SK-N-SH (cell line): ENCODE results near the gene NXNL2. TPM values are rescaled to one million over a fixed set of nuclear protein-coding genes. Genes with fewer than 3 reads are reported as not detected.

Experiments
- CTCF ChIA-PET: fragments of 300-600, 350-600 bp; formaldehyde crosslinking; extraction: SDS; loops from one replicate; lab custom pipeline; 2021; lab: Yijun Ruan, JAX
- POLR2A ChIA-PET: fragments of 350-600 bp; sonication (Branson Sonifier 250); formaldehyde crosslinking; extraction: SDS; loops from one replicate; lab custom pipeline; 2020; ENCODE audit warnings: antibody characterized with exemption, inconsistent platforms; lab: Yijun Ruan, JAX
- DNase-seq: peaks from one replicate; pipeline ENCODE4 v3.0.0; 2012
- H2AFZ ChIP-seq: fragments of 200-600 bp; sonication (generic); 2 replicates; pipeline ENCODE4 v1.8.1; 2016; ENCODE audit warnings: antibody characterized with exemption, mild to moderate bottlenecking, low read depth
- H3F3A ChIP-seq: fragments of 200-600 bp; sonication (generic); replicated peaks from 2 replicates; pipeline ENCODE3; 2016; ENCODE audit warnings: antibody characterized with exemption, mild to moderate bottlenecking; ENCODE audit not compliant: insufficient read depth
- H3K27ac ChIP-seq, 2 experiments: fragments of 200-500 bp in 1 of 2; fragments of 200-600 bp in 1 of 2; sonication (Bioruptor generic) in 1 of 2; sonication (generic), shearing (Covaris generic) in 1 of 2; 2 replicates each; pipeline versions ENCODE4 v1.5.1 to v1.6.1; 2014 to 2016; ENCODE audit warnings: low read depth in 2 of 2, inconsistent platforms in 1 of 2, low read length in 1 of 2, mild to moderate bottlenecking in 1 of 2, mixed read lengths in 1 of 2
- H3K27me3 ChIP-seq: fragments of 200-600 bp; sonication (generic), shearing (Covaris generic); 2 replicates; pipeline ENCODE4 v1.6.1; 2016; ENCODE audit warnings: mixed run types; ENCODE audit not compliant: insufficient read depth
- H3K36me3 ChIP-seq, 2 experiments: fragments of 200-500 bp in 1 of 2; fragments of 200-600 bp in 1 of 2; sonication (Bioruptor generic) in 1 of 2; sonication (generic) in 1 of 2; replicated peaks in 1 of 2; 2 replicates each; pipeline versions ENCODE3 to v1.5.1; 2014 to 2016; ENCODE audit warnings: low read length in 1 of 2, mild to moderate bottlenecking in 1 of 2; ENCODE audit not compliant: insufficient read depth in 2 of 2, control insufficient read depth in 1 of 2
- H3K4me1 ChIP-seq, 2 experiments: fragments of 200-500 bp in 1 of 2; fragments of 200-600 bp in 1 of 2; sonication (Bioruptor generic) in 1 of 2; sonication (generic), shearing (Covaris generic) in 1 of 2; 2 replicates each; pipeline versions ENCODE4 v1.5.1 to v1.6.1; 2014 to 2016; ENCODE audit warnings: low read depth in 1 of 2, low read length in 1 of 2, mixed run types in 1 of 2; ENCODE audit not compliant: insufficient read depth in 2 of 2, control insufficient read depth in 1 of 2
- H3K4me2 ChIP-seq: fragments of 200-600 bp; sonication (generic), shearing (Covaris generic); 2 replicates; pipeline ENCODE4 v1.6.1; 2017; ENCODE audit warnings: mixed run types
- H3K4me3 ChIP-seq, 2 experiments: fragments of 200-500 bp in 1 of 2; fragments of 200-600 bp in 1 of 2; sonication (Bioruptor generic) in 1 of 2; sonication (generic), shearing (Covaris generic) in 1 of 2; 2 replicates each; pipeline versions ENCODE4 v1.5.1 to v1.8.1; 2014 to 2016; ENCODE audit warnings: low read depth in 2 of 2, inconsistent platforms in 1 of 2, low read length in 1 of 2, mild to moderate bottlenecking in 1 of 2, mixed read lengths in 1 of 2, moderate library complexity in 1 of 2
- H3K79me2 ChIP-seq: fragments of 200-600 bp; sonication (generic); 2 replicates; pipeline ENCODE4 v1.8.1; 2017; ENCODE audit warnings: mild to moderate bottlenecking; ENCODE audit not compliant: insufficient read depth
- H3K9ac ChIP-seq: fragments of 200-600 bp; sonication (generic); 2 replicates; pipeline ENCODE4 v1.6.1; 2017; ENCODE audit warnings: mixed run types
- H3K9me2 ChIP-seq: fragments of 200-600 bp; sonication (generic); 2 replicates; pipeline ENCODE4 v1.6.1; 2017; ENCODE audit warnings: mixed run types
- H3K9me3 ChIP-seq: fragments of 200-600 bp; sonication (generic); 2 replicates; pipeline ENCODE4 v1.6.1; 2017; ENCODE audit warnings: mixed run types, mild to moderate bottlenecking, moderate library complexity
- H4K20me1 ChIP-seq: fragments of 200-600 bp; sonication (generic); 2 replicates; pipeline ENCODE4 v1.6.1; 2017; ENCODE audit warnings: mild to moderate bottlenecking, mixed run types; ENCODE audit not compliant: insufficient read depth
- CHD2 ChIP-seq: fragments of 150-350 bp; IDR thresholded peaks from 2 replicates; pipeline ENCODE4 v1.6.1; 2018; ENCODE audit warnings: low read length; ENCODE audit not compliant: partially characterized antibody
- FOSL2 ChIP-seq: IDR thresholded peaks from 2 replicates; pipeline ENCODE4 v1.4.0; 2012; ENCODE audit warnings: low read depth, mild to moderate bottlenecking, moderate library complexity, borderline replicate concordance
- FOXM1 ChIP-seq: IDR thresholded peaks from 2 replicates; pipeline ENCODE4 v1.4.0; 2012; ENCODE audit warnings: low read depth, mild to moderate bottlenecking
- MEF2A ChIP-seq: IDR thresholded peaks from 2 replicates; pipeline ENCODE4 v1.4.0; 2012; ENCODE audit warnings: low read depth, borderline replicate concordance
- NFIC ChIP-seq: IDR thresholded peaks from 2 replicates; pipeline ENCODE4 v1.4.0; 2012; ENCODE audit warnings: borderline replicate concordance
- RAD21 ChIP-seq: IDR thresholded peaks from 2 replicates; pipeline ENCODE4 v1.6.1; 2012; ENCODE audit warnings: mild to moderate bottlenecking, low read length
- WGBS: methylation state at CpG from one replicate; pipeline ENCODE4 v1.1.6; 2017; ENCODE audit warnings: low lambda C conversion rate; 5-methylcytosine and 5-hydroxymethylcytosine counted together
- polyA plus RNA-seq, 3 experiments: library from polyadenylated mRNA; depleted of rRNA; stranded (reverse); fragments of >200 nt; gene quantifications; 2 replicates each; pipeline ENCODE4 v1.2.3, GENCODE V29; 2012
- TF ChIP-seq, protein P1 (sequence below): IDR thresholded peaks from 2 replicates; pipeline ENCODE4 v1.6.1; 2012; ENCODE audit warnings: mild to moderate bottlenecking, low read depth, low read length, moderate library complexity
- TF ChIP-seq, protein P2 (sequence below): fragments of 150-350 bp; IDR thresholded peaks from 2 replicates; pipeline ENCODE4 v1.6.1; 2017; ENCODE audit warnings: antibody characterized with exemption, low read length, low read depth, borderline replicate concordance

NXNL2 gene
- polyA plus RNA-seq, 1 of the 3 experiments (the other 2 are of a cell fraction), result 3.1 TPM

DNA sequence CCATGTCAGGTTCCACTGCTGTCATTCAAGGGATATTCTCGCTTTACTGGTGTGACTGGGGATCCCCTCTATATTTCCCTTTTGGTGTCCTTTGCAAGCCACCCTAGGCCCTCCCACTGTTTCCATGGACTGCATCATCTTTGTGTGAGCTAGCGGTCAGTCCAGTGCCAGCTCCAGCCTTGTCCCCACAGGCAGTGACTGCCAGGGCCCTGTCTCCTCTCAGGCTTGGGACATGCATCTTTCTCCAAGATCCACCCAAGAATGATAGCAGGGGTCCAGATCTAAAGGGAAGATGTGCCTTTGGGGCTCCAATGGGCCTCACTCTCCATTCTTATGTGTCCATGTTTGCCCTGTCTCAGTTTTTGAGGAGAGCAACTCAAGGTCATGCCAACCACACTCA is 37.8 kb upstream of the NXNL2 start:
- Histone ChIP-seq H3K9me3 (no peaks in the 10 kb centered on the region), H3K4me3 (no peak overlapping the region), H3K79me2 (no peaks in the 10 kb centered on the region), H2AFZ (no peak overlapping the region), H3K4me2 (no peak overlapping the region), H3K27ac (no peak overlapping the region), H3K36me3 (no peaks in the 10 kb centered on the region), H3F3A (peaks cover 3% of the 10 kb centered on the region), H3K9me2 (no peaks in the 10 kb centered on the region), H3K9ac (no peak overlapping the region), H3K27me3 (no peaks in the 10 kb centered on the region), H4K20me1 (no peaks in the 10 kb centered on the region), H3K4me1 (no peaks in the 10 kb centered on the region; a peak in 1 of 4 replicates)
- DNase-seq, result no peak
- WGBS, result 89% methylated on average over 2 of the region's 2 CpGs
- CTCF ChIA-PET, result no interaction called here
- POLR2A ChIA-PET, result no interaction called here
- TF ChIP-seq, protein P1, sequence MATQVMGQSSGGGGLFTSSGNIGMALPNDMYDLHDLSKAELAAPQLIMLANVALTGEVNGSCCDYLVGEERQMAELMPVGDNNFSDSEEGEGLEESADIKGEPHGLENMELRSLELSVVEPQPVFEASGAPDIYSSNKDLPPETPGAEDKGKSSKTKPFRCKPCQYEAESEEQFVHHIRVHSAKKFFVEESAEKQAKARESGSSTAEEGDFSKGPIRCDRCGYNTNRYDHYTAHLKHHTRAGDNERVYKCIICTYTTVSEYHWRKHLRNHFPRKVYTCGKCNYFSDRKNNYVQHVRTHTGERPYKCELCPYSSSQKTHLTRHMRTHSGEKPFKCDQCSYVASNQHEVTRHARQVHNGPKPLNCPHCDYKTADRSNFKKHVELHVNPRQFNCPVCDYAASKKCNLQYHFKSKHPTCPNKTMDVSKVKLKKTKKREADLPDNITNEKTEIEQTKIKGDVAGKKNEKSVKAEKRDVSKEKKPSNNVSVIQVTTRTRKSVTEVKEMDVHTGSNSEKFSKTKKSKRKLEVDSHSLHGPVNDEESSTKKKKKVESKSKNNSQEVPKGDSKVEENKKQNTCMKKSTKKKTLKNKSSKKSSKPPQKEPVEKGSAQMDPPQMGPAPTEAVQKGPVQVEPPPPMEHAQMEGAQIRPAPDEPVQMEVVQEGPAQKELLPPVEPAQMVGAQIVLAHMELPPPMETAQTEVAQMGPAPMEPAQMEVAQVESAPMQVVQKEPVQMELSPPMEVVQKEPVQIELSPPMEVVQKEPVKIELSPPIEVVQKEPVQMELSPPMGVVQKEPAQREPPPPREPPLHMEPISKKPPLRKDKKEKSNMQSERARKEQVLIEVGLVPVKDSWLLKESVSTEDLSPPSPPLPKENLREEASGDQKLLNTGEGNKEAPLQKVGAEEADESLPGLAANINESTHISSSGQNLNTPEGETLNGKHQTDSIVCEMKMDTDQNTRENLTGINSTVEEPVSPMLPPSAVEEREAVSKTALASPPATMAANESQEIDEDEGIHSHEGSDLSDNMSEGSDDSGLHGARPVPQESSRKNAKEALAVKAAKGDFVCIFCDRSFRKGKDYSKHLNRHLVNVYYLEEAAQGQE, result no peak

DNA sequence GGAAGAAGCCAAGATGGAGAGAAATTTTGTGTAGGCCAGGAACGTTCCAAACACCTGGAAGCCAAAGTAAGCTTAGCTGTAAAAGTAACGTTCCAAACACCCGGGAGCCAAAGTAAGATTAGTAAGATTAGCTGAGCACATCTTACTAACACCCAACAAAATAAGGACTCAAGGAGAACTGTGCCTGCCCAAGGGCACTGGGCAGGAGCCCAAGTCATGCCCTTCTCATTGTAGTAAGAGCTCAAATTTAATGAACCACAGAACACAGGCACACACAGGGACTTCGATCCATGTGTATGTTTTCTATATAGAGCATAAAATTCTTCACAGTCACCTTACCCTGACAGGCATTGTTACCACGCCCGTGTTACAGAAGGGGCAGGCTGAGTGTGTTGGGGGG is 36.1 kb upstream of the NXNL2 start:
- H3K4me3 ChIP-seq, result no peak overlapping the region
- no peak overlapping the region for H3K27ac ChIP-seq
- WGBS, result 81% methylated on average over 6 of the region's 6 CpGs
- H2AFZ ChIP-seq, result no peak overlapping the region
- TF ChIP-seq RAD21 (no peak), MEF2A (no peak), CHD2 (no peak), NFIC (no peak), FOXM1 (no peak), FOSL2 (no peak)
- TF ChIP-seq, protein P2, sequence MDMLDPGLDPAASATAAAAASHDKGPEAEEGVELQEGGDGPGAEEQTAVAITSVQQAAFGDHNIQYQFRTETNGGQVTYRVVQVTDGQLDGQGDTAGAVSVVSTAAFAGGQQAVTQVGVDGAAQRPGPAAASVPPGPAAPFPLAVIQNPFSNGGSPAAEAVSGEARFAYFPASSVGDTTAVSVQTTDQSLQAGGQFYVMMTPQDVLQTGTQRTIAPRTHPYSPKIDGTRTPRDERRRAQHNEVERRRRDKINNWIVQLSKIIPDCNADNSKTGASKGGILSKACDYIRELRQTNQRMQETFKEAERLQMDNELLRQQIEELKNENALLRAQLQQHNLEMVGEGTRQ, result no peak
- H4K20me1 ChIP-seq, result no peaks in the 10 kb centered on the region
- no peaks in the 10 kb centered on the region for H3F3A ChIP-seq
- POLR2A ChIA-PET, result interaction anchor here (0.6 kb wide), 1 partner anchor 994 kb away, joined by 3 read pairs; no protein-coding TSS in a partner anchor
- H3K79me2 ChIP-seq, result no peaks in the 10 kb centered on the region
- CTCF ChIA-PET, result interaction anchor here (0.8 to 1.9 kb wide), 2 partner anchors 16 to 25 kb away, joined by 3 to 4 read pairs; no protein-coding TSS in a partner anchor
- H3K9me3 ChIP-seq, result no peaks in the 10 kb centered on the region
- H3K9me2 ChIP-seq, result no peaks in the 10 kb centered on the region
- no peak overlapping the region for H3K4me2 ChIP-seq
- no peaks in the 10 kb centered on the region for H3K36me3 ChIP-seq
- H3K27me3 ChIP-seq, result no peaks in the 10 kb centered on the region
- no peak overlapping the region for H3K9ac ChIP-seq
- no peaks in the 10 kb centered on the region; a peak in 1 of 4 replicates for H3K4me1 ChIP-seq
- DNase-seq, result no peak
